Fibroblast of peridontal ligament (primary cell): Measurements from ENCODE around the gene ZNF641.
"Not testable (repeated sequence)": the region's sequence is repeated elsewhere in the genome, so short reads cannot be mapped to it uniquely, and the experiment has no call there.

Experiments
- DNase-seq: peaks from one replicate; pipeline ENCODE4 v3.0.0-alpha.2; 2010; ENCODE audit errors: extremely low read depth

The ZNF641 gene

DNA sequence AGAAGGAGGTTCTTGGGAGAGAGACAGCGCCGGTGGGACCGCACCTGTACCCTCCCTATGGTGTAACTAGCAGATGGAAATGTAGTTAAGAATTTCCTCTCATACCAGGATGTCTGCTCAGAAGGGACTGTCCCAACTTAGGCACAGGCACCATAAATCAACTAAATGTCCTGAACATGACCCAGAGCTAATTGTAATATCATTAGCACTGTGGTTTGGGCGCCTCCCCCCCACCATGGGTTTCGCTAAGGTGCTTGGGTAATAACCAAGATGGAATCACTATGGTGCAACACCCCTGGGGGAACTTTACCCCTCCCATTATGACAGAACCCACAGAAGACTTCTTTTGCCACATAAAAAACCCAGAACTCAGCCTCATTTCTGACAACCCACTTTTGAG is 15.9 kb downstream of the ZNF641 start:
- DNase-seq: no peak

DNA sequence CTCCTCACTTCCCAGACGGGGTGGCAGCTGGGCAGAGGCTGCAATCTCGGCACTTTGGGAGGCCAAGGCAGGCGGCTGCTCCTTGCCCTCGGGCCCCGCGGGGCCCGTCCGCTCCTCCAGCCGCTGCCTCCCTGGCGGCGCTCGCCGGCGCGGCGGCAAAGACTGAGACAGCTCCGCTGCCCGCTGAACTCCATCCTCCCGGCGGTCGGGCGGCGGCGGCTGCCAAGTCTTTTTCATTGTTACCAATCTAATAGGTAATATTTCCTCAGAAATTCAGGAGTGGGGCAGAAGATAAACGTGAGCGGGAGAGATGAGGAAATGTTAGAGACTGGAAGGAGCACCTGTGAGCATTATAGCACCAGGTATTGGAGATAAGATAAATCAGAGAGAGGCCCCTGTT is 17.0 kb downstream of the ZNF641 start:
- not testable (repeated sequence) for DNase-seq

DNA sequence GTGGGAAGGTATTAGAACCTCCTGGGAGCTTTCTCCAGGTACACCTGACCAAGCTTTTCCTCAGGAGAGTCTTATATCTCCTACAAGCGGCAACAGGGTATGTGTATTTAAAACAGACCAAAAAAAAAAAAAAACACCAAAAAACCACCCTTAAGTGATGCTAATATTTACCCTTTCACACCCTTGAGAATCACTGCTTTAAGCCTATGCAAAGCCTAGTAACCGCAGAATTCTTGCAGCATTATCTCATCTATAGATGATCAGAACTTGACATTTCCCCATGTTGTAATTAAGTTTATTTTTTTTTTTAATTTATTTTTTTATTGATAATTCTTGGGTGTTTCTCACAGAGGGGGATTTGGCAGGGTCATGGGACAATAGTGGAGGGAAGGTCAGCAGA is 19.3 kb downstream of the ZNF641 start:
- DNase-seq: no peak

DNA sequence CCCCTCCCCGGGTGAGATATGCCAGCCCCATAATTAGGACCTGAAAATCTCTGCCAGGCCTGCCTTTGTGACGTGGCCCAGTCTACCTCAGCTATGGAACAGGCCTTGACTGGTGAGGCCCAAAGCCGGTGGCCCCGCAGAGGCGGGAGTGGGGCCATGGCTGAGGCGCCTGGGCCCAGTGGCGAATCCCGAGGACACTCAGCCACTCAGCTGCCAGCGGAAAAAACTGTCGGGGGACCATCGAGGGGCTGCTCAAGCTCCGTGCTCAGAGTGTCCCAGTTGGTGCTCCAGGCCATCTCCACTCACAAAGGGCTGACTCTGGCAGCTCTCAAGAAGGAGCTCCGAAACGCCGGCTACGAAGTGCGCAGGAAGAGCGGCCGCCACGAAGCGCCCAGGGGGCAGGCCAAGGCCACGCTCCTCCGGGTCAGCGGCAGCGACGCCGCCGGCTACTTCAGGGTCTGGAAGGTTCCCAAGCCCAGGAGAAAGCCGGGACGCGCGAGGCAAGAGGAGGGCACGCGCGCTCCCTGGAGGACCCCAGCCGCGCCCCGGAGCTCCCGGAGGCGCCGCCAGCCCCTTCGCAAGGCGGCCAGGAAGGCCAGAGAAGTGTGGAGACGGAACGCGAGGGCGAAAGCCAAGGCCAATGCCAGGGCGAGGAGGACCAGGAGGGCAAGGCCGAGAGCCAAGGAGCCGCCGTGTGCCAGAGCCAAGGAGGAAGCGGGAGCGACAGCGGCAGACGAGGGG is 21.4 kb downstream of the ZNF641 start:
- no peak for DNase-seq

- DNase-seq: no peak
Measured at GRCh38 chr12:48316491-48316890, 34.2 kb downstream of the ZNF641 start.

GRCh38 chr12:48311313-48311712 is 39.4 kb downstream of the ZNF641 start:
- no peak for DNase-seq

GRCh38 chr12:48307269-48307668 is 43.5 kb downstream of the ZNF641 start:
- no peak for DNase-seq

DNA sequence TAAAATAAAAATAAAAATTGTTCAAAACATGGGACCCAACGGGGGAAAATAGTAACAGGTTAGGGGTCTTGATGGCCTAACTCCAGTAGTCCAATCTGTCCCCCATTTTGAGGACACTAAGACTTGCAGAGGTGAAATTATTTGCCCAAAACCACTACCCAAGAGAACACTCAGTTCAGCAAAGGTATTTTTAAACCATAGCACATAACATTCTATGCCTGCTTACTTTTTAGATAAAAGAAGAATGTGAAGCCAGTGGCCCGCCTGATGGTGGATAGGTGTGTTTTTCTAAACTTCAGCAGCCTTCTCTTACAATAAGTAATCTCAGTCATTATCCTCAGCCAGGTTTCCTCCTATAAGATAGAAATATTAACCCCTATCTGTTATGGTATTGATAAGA is 45.5 kb downstream of the ZNF641 start:
- DNase-seq: no peak

DNA sequence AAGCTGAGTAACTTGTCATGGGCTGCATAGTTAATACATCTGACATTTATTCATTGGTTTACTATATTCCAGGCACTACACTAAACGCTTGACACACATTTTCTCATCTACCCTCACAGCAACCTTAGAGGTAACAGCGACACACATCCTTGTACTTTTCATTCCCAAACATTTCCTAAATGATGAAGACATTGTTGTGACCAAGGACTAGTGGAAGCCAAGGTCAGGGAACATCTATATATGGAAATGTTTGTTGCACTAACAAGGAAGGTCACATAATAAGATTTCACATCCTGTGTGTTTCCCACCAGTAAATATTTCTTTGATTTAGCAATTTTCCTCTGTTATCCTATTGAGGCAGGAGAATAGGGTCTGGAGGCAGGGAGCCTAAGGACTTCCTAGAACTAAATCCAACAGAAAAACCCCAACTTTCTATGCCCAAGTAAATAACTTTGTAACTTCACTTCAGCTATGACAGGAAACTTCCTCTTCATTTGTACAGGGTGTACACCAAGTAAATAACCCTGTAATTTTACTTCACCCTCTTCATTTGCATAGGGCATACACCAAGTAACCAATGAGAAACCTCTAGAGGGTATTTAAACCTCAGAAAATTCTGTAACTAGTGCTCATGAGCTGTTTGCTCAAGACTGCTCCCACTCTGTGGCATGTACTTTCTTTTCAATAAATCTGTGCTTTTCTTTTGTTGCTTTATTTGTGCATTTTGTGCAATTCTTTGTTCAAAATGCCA is 48.4 kb downstream of the ZNF641 start:
- no peak for DNase-seq

GRCh38 chr12:48300774-48301173 is 49.9 kb downstream of the ZNF641 start:
- no peak for DNase-seq

GRCh38 chr12:48296586-48297282 is 54.0 kb downstream of the ZNF641 start:
- peak; percentile 62 for DNase-seq

DNA sequence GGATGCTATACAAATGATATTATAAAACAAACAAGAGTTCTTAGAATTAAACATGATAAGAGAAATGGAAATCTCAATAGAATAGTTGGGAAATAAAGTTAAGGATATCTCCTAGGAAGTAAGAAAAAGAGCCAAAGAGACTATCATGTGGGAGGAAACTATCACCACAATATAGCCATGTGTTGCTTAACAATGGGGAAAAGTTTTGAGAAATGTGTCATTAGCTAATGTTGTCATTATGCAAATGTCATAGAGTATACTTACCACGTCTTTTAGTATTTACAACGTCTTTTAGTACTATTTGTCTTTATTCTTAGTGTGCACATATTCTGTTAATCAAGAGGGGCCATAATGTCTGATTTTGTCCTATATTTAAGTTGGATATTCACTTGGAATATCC is 58.7 kb downstream of the ZNF641 start:
- DNase-seq: no peak

- DNase-seq: no peak
Measured at GRCh38 chr12:48291511-48291910, 59.2 kb downstream of the ZNF641 start.

- DNase-seq: no peak
Measured at GRCh38 chr12:48288387-48289268, 62.1 kb downstream of the ZNF641 start.
